AG04449 (cell line): ENCODE results near the gene USP36.

ENCODE experiments used
- CTCF ChIA-PET: fragments of 350-600 bp; formaldehyde crosslinking; extraction: SDS; loops from one replicate; lab custom pipeline; 2021; ENCODE audit warnings: antibody characterized with exemption; lab: Yijun Ruan, JAX
- POLR2A ChIA-PET: fragments of 400-600, 350-600 bp; formaldehyde crosslinking; extraction: SDS; loops from one replicate; lab custom pipeline; 2020; ENCODE audit warnings: antibody characterized with exemption, inconsistent platforms; lab: Yijun Ruan, JAX
- DNase-seq: peaks from one replicate; pipeline ENCODE4 v3.0.0-alpha.2; 2010; ENCODE audit warnings: low read depth, low spot score
- H3K4me3 ChIP-seq: 2 replicates; pipeline ENCODE4 v1.5.1; 2011; ENCODE audit warnings: low read depth, mild to moderate bottlenecking, control low read depth, low read length
- CTCF ChIP-seq: IDR thresholded peaks from one replicate; pipeline ENCODE4 v1.5.1; 2011; ENCODE audit warnings: mild to moderate bottlenecking, moderate library complexity, low read length, control low read depth, inconsistent platforms; ENCODE audit not compliant: insufficient read depth; ENCODE audit errors: missing control alignments

USP36 gene

GRCh38 chr17:78864117-78864516, 23.5 kb upstream of the USP36 start:
- no peak for TF ChIP-seq CTCF
- CTCF ChIA-PET: interaction anchor here (1.0 to 9.8 kb wide), 7 partner anchors 12 to 130 kb away, joined by 3 to 214 read pairs (median 7); partner anchors contain the start of gene LGALS3BP
- no peak for DNase-seq
- H3K4me3 ChIP-seq: no peak overlapping the region
- POLR2A ChIA-PET: no interaction called here

- peak; percentile 90 for DNase-seq
- CTCF ChIA-PET: interaction anchor here (1.2 to 9.8 kb wide), 6 partner anchors 9 to 117 kb away, joined by 3 to 214 read pairs (median 6); partner anchors contain the start of gene LGALS3BP
- TF ChIP-seq CTCF: no peak
- POLR2A ChIA-PET: interaction anchor here (0.8 to 1.3 kb wide), 6 partner anchors 11 to 110 kb away, joined by 3 to 5 read pairs (median 4); no protein-coding TSS in a partner anchor
- H3K4me3 ChIP-seq: peak overlapping the region; percentile 28
These were observed 21.7 kb upstream of the USP36 start for GRCh38 chr17:78862073-78863023.

GRCh38 chr17:78861229-78861628, 20.6 kb upstream of the USP36 start:
- CTCF ChIA-PET: interaction anchor here (9.8 kb wide), 1 partner anchor 105 kb away, joined by 214 read pairs; no protein-coding TSS in a partner anchor
- POLR2A ChIA-PET: no interaction called here
- TF ChIP-seq CTCF: no peak
- H3K4me3 ChIP-seq: no peak overlapping the region
- DNase-seq: no peak

GRCh38 chr17:78859051-78859450, 18.4 kb upstream of the USP36 start:
- POLR2A ChIA-PET: no interaction called here
- no peak overlapping the region for H3K4me3 ChIP-seq
- TF ChIP-seq CTCF: no peak
- CTCF ChIA-PET: interaction anchor here (1.0 to 1.3 kb wide), 3 partner anchors 17 to 112 kb away, joined by 3 to 6 read pairs (median 3); no protein-coding TSS in a partner anchor
- DNase-seq: no peak

GRCh38 chr17:78857266-78857665, 16.7 kb upstream of the USP36 start:
- POLR2A ChIA-PET: no interaction called here
- H3K4me3 ChIP-seq: no peak overlapping the region
- DNase-seq: no peak
- TF ChIP-seq CTCF: no peak
- CTCF ChIA-PET: interaction anchor here (1.8 kb wide), 1 partner anchor 9 kb away, joined by 6 read pairs; no protein-coding TSS in a partner anchor
